Pancreas (tissue), 10 donors: Measurements from ENCODE around the gene SLC24A3. TPM values are rescaled to one million over a fixed set of nuclear protein-coding genes. Genes with fewer than 3 reads are reported as not detected.
A peak's percentile ranks its signal among the peaks of the same experiment; 100 is the strongest.

Experiments
- ATAC-seq, 4 donors: fragments of 200-7000 bp; cut with Tn5 transposase; one replicate each; pipeline versions ENCODE4 v1.8.0 to v1.9.1; 2020; ENCODE audit warnings: mild to moderate bottlenecking in 4 of 4, moderate library complexity in 4 of 4
- DNase-seq, 6 donors: peaks; one replicate each; pipeline ENCODE4 v3.0.0-alpha.2; 2020
- FAIRE-seq: peaks from 2 replicates; lab custom pipeline; 2012; peaks lifted over from hg19 to GRCh38; lab: Jason Lieb, UNC
- H3K27ac ChIP-seq, 4 donors: fragments of 200-600 bp; sonication (generic); 1 replicate in 3 of 4; 2 replicates in 1 of 4; pipeline versions ENCODE4 v1.5.0 to v1.8.0; 2020
- H3K27me3 ChIP-seq, 4 donors: fragments of 200-600 bp; one replicate each; pipeline ENCODE4 v1.8.0; 2021
- H3K36me3 ChIP-seq, 3 donors: fragments of 200-600 bp; sonication (generic) in 1 of 3; one replicate each; pipeline versions ENCODE4 v1.5.0 to v1.8.0; 2020 to 2021
- H3K4me1 ChIP-seq, 3 donors: fragments of 200-600 bp; one replicate each; pipeline ENCODE4 v1.8.0; 2021
- H3K4me3 ChIP-seq, 4 donors: fragments of 200-600 bp; sonication (generic) in 2 of 4; one replicate each; pipeline versions ENCODE4 v1.5.0 to v1.8.0; 2020 to 2021
- H3K9me3 ChIP-seq, 4 donors: fragments of 200-600 bp; one replicate each; pipeline ENCODE4 v1.8.0; 2021
- CTCF ChIP-seq, 4 donors: fragments of 200-600 bp; sonication (generic) in 3 of 4; IDR thresholded peaks; one replicate each; pipeline versions ENCODE4 v1.5.0 to v1.8.0; 2021; ENCODE audit warnings: antibody characterized with exemption in 4 of 4
- WGBS, 2 donors: extraction: QIAGEN DNeasy Blood & Tissue Kit; methylation state at CpG; one replicate each; pipeline ENCODE4 v1.1.7; 2013; 5-methylcytosine and 5-hydroxymethylcytosine counted together
- intact Hi-C, 3 donors: fragments of 100-400 bp; cut with DNase I; formaldehyde crosslinking; loops; one replicate each; pipeline versions ENCODE4 v1.11.1 to v1.14.2; 2022
- polyA plus RNA-seq, 2 donors: library from polyadenylated mRNA; stranded (reverse); fragments of 200-250 nt; gene quantifications; one replicate each; pipeline ENCODE4 v1.2.3, GENCODE V29; 2013
- total RNA-seq, 6 donors: library from RNA; stranded (reverse); fragmentation: NEBNext Ultra II Directional in 4 of 6; extraction: Animal tissue kit (Norgen Biotek cat#: 25700) in 4 of 6; gene quantifications; one replicate each; pipeline versions ENCODE4 v1.2.1 to v1.2.4, GENCODE V29; 2021 to 2023
- donor health status: healthy with polysubstance abuse.
- donor health status: DM: no; HTN: no; CAD: no; lungs with moderate emphysema.
- donor health status: DM: no; HTN: no; CAD: no.
- donor health status: control.
- donor health status: control.
- donor health status: Bipolar disorder and iron deficiency.
- donor health status: DM: yes; HTN: yes; CAD: no.
- donor health status: DM: no; HTN: no; CAD: no.
- donor health status: DM: no; HTN: no; CAD: no.
- donor health status: DM: yes; HTN: yes; CAD: no.

Gene SLC24A3
- total and polyA plus RNA-seq, 8 donors = 0.28 to 0.87 (median 0.49) TPM

- H3K27ac ChIP-seq = no peak overlapping the region
- 74 to 79% methylated on average over 12 of the region's 12 CpGs for WGBS, 2 donors
- H3K4me3 ChIP-seq = no peak overlapping the region
- ATAC-seq = no peak
- intact Hi-C loops = no loop called here
- no peak for FAIRE-seq
- no peaks in the 10 kb centered on the region for H3K27me3 ChIP-seq
- TF ChIP-seq CTCF (IDR thresholded peaks at IDR 0.05) = no peak
- DNase-seq = no peak
- no peaks in the 10 kb centered on the region for H3K4me1 ChIP-seq
- no peaks in the 10 kb centered on the region for H3K36me3 ChIP-seq
- H3K9me3 ChIP-seq = no peaks in the 10 kb centered on the region
These were observed 283.7 kb downstream of the SLC24A3 start for GRCh38 chr20:19495905-19496703.

GRCh38 chr20:19497064-19497463, 284.6 kb downstream of the SLC24A3 start:
- FAIRE-seq = no peak
- no peaks in the 10 kb centered on the region for H3K36me3 ChIP-seq

GRCh38 chr20:19498756-19499155, 286.3 kb downstream of the SLC24A3 start:
- Histone ChIP-seq H3K36me3 (no peaks in the 10 kb centered on the region), H3K27ac (no peak overlapping the region), H3K4me1 (no peaks in the 10 kb centered on the region), H3K27me3 (no peaks in the 10 kb centered on the region), H3K4me3 (no peak overlapping the region), H3K9me3 (no peaks in the 10 kb centered on the region)
- FAIRE-seq (no peak), DNase-seq (peak in 2 of 6 donors; percentile 38 to 51), ATAC-seq (peak in 3 of 4 donors; percentile 35 to 77 (median 64))
- 54 to 55% methylated on average over 5 of the region's 5 CpGs for WGBS, 2 donors
- intact Hi-C loops = no loop called here
- TF ChIP-seq CTCF (IDR thresholded peaks at IDR 0.05) = no peak

More at GRCh38 chr20:19497064-19497463, 284.6 kb downstream of the SLC24A3 start:
- DNase-seq (no peak), ATAC-seq (no peak)
- no peak overlapping the region for H3K4me3 ChIP-seq
- no peaks in the 10 kb centered on the region for H3K9me3 ChIP-seq
- WGBS, 2 donors = 83 to 89% methylated on average over 6 of the region's 6 CpGs
- no peak overlapping the region for H3K27ac ChIP-seq
- TF ChIP-seq CTCF (IDR thresholded peaks at IDR 0.05) = no peak
- no peaks in the 10 kb centered on the region for H3K27me3 ChIP-seq
- no peaks in the 10 kb centered on the region for H3K4me1 ChIP-seq
- intact Hi-C loops = no loop called here

- no peaks in the 10 kb centered on the region for H3K4me1 ChIP-seq
- ATAC-seq (no peak), FAIRE-seq (no peak), DNase-seq (no peak)
- H3K27me3 ChIP-seq = no peaks in the 10 kb centered on the region
- 80 to 87% methylated on average over 4 of the region's 4 CpGs for WGBS, 2 donors
- no peaks in the 10 kb centered on the region for H3K36me3 ChIP-seq
- intact Hi-C loops = no loop called here
- H3K4me3 ChIP-seq = no peak overlapping the region
- H3K9me3 ChIP-seq = no peaks in the 10 kb centered on the region
- H3K27ac ChIP-seq = no peak overlapping the region
- no peak for TF ChIP-seq CTCF (IDR thresholded peaks at IDR 0.05)
These were observed 289.2 kb downstream of the SLC24A3 start for GRCh38 chr20:19501476-19502115.

- no peaks in the 10 kb centered on the region for H3K9me3 ChIP-seq
- FAIRE-seq (no peak), ATAC-seq (no peak), DNase-seq (no peak)
- no peaks in the 10 kb centered on the region for H3K27me3 ChIP-seq
- no peak for TF ChIP-seq CTCF (IDR thresholded peaks at IDR 0.05)
- H3K36me3 ChIP-seq = no peaks in the 10 kb centered on the region
- intact Hi-C loops = no loop called here
- H3K4me3 ChIP-seq = no peak overlapping the region
- no peak overlapping the region for H3K27ac ChIP-seq
- WGBS, 2 donors = 73 to 75% methylated on average over 5 of the region's 5 CpGs
- no peaks in the 10 kb centered on the region for H3K4me1 ChIP-seq
These were observed 289.7 kb downstream of the SLC24A3 start for GRCh38 chr20:19502169-19502568.
